ENCODE data around the gene RPL9.
"Not testable (repeated sequence)": the region's sequence is repeated elsewhere in the genome, so short reads cannot be mapped to it uniquely, and the experiment has no call there.

The RPL9 gene

GRCh38 chr4:39464886-39465501, 6.3 kb upstream of the RPL9 start:
- no peak for DNase-seq

GRCh38 chr4:39458161-39458504, 589 bp downstream of the RPL9 start:
- DNase-seq = not testable (repeated sequence)

DNA sequence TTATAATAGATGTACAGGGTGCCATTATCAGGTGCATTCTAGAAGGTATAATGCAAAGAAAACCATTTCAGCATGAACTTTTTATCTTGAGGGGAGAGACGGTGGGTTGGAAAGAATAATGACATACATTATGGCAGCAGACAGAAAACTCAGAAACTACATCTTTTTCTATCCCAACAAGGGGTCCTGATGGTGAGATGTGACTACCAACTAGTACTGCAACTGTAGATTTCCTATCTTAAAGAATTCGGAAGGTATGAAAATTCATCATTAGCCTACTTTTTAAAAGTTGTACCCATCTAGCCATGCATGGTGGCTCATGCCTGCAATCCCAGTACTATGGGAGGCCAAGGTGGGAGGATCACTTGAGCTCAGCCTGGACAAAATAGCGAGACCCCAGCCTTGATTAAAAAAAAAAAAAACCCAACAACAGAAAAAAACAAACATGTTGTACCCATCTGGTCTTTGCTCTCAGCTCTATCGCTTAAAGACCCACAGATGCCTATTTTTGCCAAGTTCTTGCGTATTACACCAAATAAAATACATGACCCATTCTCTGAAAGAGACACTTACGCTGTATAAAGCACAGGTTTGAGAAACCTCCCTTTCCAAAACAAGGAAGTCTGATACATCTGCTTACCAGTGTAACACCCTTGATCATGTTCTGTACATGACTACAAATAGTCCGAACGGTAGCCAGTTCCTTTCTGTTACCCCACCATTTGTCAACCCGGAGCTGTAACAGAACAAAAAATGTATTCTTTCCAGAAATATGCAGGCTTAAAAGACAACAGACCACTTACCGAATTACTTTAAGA, 1.6 kb downstream of the RPL9 start:
- DNase-seq = no peak

DNA sequence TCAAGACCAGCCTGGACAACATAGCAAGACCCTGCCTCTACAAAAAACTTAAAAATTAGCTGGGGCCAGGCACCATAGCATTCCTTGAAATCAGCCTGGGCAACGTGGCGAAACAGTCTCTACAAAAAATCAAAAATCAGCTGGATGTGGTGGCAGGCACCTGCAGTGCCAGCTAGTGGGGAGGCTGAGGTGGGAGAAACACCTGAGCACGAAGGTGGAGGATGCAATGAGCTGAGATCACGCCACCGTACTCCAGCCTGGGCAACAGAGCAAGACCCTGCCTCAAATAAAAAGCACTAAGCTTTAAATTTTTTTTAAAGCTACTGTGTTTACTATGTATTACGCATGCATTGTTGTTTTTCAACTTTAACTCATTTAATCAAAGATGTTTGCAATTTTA, 3.2 kb downstream of the RPL9 start:
- DNase-seq = no peak

- no peak for DNase-seq
Measured at GRCh38 chr4:39453738-39454137, 5.0 kb downstream of the RPL9 start.

- no peak for DNase-seq
Measured at GRCh38 chr4:39452860-39453587, 5.7 kb downstream of the RPL9 start.

GRCh38 chr4:39452153-39452859, 6.4 kb downstream of the RPL9 start:
- DNase-seq = no peak

DNA sequence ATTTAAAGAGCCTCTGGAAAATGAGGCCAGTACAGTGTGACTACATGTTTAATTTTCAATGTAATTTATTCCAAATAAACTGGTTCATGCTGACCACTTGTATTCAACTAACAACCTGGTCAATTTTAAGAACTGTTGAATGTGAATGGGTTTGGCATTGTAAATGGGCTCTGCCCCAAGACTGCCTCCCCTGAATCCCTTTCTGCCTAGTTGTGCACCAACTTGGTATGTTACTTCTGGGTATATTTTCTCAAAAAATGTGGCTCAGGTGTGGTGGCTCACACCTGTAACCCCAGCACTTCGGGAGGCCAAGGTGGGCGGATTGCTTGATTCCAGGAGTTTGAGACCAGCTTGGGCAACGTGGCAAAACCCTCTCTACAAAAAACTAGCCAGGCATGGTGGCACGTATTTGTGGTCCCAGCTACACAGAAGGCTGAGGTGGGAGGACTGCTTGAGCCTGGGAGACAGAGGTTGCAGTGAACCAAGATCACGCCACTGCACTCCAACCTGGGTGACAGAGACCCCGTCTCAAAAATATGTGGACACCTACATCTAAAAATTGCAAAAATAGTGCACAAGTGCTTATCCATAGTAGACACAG, 7.2 kb downstream of the RPL9 start:
- DNase-seq = no peak

DNA sequence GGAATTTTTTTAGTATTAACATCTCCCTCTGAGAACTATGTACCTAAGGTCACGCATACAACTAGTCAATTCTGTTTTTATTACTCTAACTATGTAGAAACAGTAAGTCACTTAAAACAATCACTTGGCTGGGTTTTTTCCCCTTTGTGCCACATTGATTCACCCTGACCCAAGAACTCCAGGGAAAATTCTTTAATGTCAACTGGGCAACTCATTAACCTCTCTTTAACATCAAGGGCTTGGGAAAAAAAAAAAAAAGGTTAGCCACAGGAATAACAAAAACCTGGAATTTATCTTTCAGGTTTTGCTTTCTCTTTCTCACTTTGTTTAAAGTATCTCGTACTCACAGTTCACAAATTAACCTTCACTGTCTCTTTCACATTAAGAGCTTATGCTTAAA, 8.1 kb downstream of the RPL9 start:
- no peak for DNase-seq

GRCh38 chr4:39446842-39447573, 11.7 kb downstream of the RPL9 start:
- peak; percentile 7 for DNase-seq

DNA sequence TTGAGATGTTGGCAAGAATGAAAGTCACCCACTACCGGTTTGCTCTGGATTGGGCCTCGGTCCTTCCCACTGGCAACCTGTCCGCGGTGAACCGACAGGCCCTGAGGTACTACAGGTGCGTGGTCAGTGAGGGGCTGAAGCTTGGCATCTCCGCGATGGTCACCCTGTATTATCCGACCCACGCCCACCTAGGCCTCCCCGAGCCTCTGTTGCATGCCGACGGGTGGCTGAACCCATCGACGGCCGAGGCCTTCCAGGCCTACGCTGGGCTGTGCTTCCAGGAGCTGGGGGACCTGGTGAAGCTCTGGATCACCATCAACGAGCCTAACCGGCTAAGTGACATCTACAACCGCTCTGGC, 12.3 kb downstream of the RPL9 start:
- DNase-seq = no peak

GRCh38 chr4:39442998-39443397, 15.7 kb downstream of the RPL9 start:
- DNase-seq = no peak

GRCh38 chr4:39441593-39441992, 17.1 kb downstream of the RPL9 start:
- no peak for DNase-seq

DNA sequence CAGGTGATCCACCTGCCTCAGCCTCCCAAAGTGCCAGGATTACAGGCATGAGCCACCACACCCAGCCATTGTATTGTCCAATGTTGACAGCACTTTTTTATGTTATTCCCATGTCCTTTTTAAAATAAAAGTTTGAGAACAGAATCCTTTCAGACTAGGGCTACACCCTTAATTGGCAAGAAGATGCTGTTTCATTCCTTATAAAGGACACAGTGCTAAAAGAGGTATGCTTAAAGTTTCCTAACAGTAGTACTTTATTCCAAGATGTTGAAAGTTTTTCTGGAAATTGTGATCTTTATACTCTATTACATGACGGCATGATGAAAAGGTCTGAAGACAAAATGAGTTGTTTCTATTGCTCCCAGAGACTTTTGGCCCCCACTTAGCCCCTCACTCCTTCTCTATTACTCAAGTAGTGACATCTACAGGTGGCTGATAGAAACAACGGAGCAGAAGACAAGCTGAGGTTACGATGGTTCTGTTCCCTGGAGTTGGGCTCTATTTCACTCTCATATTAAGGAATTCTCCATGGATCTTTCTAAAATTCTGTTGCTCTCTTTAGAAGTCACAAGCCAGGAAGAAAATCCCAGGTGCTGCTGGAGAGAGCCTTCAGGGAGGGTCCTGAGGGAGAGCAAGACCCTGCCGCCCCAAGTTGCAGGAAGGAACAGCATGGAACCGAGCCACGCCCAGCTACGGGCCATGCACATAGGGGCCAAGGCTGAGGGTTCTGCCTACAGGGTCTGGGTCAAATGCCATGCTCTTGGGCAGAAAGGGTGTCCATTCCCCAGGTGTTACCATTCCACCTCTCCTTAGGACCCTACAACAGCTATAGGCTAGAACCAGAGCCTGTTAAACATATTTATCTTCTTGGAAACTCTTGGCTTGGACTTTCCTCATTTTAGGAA, 22.8 kb downstream of the RPL9 start:
- no peak for DNase-seq

- no peak for DNase-seq
Measured at GRCh38 chr4:39433878-39434492, 24.7 kb downstream of the RPL9 start.

GRCh38 chr4:39429476-39430334, 29.0 kb downstream of the RPL9 start:
- DNase-seq = no peak

GRCh38 chr4:39427520-39428114, 31.1 kb downstream of the RPL9 start:
- DNase-seq = no peak

DNA sequence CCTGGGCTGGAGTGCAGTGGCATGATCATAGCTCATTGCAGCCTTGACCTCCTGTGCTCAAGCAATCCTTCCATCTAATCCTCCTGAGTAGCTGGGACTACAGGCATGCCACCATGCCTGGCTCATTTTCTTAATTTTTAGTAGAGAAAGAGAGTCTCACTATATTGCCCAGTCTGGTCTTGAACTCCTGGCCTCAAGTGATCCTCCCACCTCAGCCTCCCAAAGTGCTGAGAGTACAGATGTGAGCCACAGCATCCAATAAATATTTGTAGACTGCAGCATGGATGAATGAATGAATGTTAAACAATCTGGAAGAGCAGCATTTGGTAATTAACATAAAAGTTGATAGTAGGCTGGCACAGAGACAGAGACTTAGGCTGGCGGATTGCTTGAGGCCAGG, 32.0 kb downstream of the RPL9 start:
- DNase-seq = no peak

DNA sequence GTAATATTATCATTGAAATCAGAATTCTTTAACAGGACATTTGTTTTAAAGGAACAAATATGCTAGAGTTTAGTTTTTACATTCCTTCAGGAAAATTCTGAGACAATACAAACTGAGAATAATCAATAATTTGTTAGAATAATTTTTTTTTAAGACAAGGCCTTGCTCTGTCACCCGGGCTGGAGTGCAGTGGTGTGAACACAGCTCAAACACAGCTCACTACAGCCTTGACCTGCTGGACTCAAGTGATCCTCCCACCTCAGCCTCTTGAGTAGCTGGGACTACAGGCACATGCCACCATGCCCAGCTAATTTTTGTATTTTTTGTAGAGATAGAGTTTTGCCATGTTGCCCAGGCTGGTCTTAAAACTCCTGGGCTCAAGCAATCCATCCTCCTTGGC, 33.4 kb downstream of the RPL9 start:
- DNase-seq = not testable (repeated sequence)

Data from NCI-H748 treated with DMSO at 0.1 percent for 48 hours (cell line).